SW 1271 (cell line): ENCODE results near the gene TNS1.
"Not testable (repeated sequence)": the region's sequence is repeated elsewhere in the genome, so short reads cannot be mapped to it uniquely, and the experiment has no call there.

Experiments used
- DNase-seq, 2 experiments: peaks; one replicate each; lab custom pipeline; 2025; lab: John Stamatoyannopoulos, UW

Gene TNS1

DNA sequence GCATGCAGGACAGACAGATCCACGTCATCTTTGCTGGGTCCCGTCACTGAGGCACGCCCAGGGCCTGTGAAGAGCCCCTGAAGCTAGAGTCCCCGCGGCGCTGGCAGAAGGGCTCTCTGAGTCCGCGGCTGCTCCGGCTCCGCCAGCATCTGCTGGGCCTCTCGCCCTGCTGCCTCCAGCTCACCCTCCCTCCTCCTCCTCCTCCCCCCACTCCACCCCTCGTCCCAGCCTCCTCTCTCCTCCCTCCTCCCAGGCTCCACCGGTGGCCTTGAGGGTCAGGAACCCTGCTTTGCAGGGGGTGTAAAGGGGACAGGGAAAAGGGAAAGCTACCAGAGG, at the start of gene TNS1:
Gene TNS1, minus strand, starts transcription at position 151 of the 336 bp plus-strand sequence. Its CDS starts 123 bp downstream, at position 28.
- DNase-seq: no peak

DNA sequence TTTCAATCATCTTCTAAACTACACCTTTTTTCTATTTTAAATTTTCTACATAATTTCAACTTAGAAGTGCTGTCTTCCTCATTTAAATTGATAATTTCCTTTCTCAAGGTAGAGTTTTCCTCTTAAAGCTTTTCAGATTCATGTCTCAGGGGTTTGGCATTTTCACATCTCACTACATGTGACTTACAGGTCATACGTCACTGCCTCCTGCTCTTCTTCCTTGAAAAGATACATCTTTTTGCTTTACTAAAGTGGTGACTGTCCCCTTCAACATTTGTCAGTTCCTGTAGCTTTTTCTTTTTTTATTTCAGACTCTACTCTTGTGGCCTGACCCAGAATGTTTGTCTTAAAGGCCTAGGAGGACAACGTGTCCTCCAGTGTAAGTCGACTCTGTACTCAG, 49.1 kb upstream of the TNS1 start:
- DNase-seq: no peak

DNA sequence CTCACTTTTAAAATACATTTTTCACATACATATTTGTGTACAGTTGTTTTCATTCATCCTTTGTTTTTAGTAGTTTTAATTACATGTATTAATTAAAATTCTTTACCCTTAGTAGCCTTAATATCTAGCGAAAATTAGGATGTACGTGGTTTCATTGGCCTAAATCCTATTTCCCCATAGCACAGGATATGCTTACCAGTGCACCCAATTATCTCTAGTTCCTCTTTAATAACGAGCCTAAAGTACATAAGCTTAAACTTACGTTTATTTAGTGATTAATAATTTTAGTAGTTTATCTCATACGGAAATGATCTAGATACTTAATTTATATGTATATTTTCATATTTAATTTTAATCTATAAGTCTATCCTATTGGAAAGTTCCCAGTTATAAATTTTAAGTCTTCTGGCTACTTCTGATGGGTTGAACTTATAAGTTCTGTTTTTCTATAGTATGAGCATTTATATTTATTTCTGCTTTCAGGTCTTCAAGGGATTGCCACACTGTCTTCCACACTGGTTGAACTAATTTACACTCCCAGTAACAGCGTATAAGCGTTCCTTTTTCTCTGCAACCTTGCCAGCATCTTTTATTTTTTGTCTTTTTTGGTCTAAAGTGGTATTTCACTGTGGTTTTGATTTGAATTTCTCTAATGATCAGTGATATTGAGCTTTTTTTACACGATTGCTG, 44.9 kb upstream of the TNS1 start:
- no peak for DNase-seq

DNA sequence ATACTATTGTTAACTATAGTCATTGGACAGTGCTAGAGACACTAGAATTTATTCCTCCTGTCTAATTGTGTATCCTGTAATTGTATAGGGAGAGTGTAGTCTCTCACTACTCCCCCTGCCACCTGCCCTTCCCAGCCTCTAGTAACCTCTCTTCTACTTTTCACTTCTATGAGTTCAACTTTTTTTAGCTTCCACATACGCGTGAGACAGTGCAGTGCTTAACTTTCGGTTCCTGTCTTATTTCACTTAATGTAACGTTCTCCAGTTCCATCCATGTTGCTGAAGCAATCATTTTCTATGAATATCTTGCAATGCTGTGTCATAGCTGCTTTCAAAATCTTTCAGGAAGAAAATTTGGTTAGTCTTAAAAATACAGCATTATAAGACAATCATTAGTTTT, 43.4 kb upstream of the TNS1 start:
- DNase-seq: no peak

DNA sequence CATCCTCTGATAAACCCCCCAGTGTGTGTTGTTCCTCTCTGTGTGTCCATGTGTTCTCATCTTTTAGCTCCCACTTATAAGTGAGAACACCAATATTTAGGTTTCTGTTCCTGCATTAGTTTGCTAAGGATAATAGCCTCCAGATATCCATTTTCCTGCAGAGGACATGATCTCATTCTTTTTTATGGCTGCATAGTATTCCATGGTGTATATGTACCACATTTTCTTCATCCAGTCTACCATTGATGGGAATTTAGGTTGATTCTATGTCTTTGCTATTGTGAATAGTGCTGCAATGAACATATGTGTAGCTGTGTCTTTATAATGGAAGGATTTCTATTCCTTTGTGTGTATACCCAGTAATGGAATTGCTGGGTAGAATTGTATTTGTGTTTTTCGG, 41.8 kb upstream of the TNS1 start:
- not testable (repeated sequence) for DNase-seq

DNA sequence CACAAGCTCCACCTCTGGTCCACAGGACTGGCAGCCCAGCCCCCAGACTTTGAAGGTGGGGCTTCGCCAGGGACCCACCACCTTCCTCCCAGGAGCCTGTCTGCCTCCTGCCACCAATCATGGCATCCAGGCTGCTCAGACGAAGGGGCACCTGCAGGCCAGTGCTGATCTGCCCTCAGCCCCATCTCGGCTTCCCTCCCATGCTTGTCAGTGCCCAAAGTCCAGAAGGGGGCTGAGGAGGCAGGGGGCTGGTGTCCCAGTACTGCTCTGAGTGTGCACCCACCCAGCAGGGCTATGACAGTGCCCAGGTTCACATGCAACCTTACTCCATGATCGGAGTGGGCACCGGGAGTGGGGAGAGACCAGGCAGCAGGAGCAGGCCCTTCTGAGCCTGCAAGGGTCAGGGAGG, 40.9 kb upstream of the TNS1 start:
- no peak for DNase-seq

DNA sequence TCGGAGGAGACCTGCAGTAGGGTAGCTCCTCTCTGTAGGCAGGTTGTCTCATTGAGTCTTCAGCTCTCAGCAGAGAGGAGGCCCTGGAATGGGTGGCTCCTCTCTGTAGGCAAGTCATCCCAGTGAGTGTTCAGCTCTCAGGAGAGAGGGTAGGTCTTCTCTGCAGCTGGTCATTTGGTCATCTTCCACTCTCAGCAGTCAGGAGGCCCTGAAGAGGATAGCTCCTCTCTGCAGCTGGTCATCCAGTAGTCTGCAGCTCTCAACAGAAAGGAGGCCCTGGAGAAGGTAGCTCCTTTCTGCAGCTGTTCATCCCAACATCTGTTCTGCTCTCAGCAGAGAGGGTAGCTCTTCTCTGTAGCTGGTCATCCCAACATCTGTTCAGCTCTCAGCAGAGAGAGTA, 40.3 kb upstream of the TNS1 start:
- DNase-seq: no peak

DNA sequence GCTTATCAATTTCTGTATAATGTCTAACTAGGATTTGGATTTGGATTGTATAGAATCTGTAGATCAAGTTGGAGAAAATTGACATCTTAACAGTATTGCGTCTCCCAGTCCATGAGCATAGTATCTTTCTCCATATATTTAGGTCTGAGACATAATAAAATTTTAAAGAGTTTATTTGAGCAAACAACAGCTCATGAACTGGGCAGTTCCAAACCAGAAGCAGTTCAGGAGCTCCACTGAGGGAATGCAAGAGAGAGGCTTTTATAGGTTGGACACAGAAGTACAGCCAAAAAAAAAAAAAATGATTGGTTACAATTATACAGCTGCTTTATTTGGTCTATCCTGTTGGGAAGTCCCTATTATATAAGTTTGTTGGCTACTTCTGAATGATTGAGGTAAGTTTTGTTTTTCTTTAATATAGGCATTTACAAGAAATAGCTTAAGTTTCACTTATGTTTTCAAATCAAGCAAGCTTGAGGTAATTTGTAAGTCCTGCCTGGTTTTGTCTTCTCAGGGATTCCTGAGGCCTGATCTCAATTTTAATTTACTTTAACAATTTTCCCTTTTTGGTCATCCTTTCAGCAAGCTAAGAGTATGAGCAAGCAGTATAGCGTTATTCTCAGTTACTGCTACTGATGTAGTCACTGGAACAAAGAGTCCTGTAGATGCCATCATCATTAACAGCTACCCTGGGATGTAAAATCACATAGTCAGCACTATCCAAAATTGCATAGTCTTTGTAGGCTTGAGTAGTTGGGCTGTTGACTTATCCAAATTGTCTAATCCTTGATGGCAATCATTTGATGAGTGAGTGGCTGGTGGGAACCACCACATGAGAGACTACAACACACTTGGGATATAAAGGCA, 38.7 kb upstream of the TNS1 start:
- DNase-seq: no peak

DNA sequence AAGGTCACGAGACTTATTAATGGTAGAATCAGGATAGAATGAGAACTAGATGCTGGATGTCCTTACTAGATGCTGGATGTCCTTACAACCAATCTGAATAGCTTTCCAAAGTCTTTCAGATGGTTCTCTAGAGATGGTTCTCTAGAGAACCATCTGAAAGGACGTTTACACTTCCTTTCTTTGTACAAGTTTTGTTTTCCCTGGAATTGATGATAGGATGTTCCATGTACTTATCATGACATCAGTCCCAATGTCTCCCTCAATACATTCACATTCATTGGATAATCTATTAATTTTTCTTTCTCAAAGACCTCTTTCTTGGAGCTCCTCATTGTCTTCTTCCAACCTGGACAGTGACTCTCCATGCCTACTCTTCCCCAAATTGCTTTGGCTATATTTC, 38.1 kb upstream of the TNS1 start:
- no peak for DNase-seq

DNA sequence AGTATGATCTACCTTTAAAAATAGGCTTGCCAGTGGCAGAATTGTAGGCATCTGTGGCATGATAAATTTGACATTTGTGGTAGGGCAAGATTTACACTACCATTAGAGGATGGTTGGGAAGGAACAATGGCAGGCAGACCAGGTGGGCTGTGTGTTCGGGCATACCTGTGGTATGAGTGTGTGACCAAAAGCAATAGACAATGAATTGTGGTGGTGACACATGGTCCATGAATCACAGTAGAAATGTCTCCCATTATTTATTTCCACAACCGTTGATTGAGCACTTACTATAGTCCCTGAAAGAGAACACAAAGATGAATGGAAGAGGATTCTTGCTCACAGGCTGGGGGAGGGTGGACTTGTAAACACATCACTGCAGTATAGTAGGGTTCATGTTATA, 36.4 kb upstream of the TNS1 start:
- DNase-seq: no peak

DNA sequence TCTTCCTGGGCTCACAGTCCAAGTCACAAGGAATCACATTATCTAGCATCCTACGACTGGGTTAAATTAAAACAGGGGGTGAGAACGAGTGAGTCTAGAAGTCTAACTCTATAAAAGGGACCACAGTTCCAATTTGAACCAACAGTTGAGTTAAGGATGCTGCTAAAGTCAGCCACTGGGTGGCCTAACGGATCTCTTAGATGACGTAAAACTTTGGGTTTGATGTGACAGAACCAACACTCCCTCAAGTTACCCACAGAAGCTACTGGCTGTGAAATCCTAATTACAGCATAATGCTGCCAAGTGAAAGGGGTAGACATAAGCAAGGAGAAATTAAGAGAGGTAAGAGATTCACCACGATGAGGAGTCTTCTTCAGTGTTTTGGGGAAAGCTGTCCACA, 33.6 kb upstream of the TNS1 start:
- DNase-seq: no peak

DNA sequence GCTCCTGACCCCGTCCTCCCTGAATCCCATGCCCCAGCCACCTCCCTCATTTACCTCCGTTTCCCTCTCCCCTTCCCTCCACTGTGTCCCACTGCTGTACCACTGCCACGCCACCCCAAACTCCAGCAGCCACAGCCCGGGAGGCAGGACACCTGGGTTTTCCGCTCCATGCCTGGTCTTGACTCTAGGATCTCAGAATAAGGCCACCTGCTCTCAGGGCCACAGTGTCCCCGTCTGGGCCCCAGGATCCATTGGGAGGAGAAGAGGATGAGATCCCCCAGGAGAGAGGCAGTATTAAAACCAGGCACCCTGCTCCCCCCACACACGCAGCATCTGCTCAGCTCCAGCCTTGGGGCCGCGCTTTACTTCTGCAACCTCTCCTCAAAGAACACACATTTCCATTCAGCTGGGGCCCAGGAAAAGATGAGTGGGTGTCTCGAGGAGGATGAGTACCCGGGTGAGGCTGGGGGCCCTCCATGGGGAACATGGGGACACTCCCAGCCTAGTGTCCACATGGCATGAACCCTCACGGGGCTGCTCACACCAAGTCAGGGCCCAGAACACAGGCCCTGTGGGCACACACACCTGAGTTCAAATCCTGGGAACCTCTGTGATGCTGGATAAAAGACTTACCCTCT, 32.8 kb upstream of the TNS1 start:
- DNase-seq: no peak

DNA sequence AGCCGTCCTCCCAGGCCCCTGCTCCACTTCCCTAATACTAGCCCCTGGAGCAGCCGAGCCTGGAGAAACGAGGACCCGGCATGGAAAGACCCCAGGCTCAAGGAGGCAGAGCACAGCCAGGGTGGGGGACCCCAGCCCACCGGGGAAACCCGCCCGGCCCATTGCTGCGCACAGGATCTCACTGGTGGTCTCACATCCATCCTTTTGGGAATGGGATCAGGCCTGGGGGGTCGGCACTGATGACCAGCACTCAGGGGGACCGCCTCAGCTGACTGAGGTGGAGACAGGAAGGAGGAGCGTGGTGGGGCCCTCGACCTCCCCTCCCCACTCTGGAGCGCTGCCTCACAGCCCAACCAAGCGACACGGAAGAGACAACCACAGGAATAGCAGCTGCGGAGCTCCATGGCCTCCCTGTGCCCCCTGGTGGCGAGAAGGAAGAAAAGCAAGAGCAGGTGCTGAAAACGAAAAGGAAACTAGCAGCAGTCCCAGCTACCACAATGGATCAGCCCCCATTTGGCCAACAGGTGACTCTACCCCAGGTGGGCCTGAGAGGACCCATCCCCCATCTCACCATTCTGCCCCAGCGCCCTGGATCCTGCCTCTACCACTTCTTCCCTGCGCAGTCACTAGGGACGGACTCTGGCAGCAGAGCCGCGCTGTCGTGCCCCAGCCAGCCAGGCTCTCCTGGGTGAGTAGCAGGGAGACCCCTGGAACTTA, 31.9 kb upstream of the TNS1 start:
- DNase-seq: peak in 1 of 2 experiments; percentile 43

DNA sequence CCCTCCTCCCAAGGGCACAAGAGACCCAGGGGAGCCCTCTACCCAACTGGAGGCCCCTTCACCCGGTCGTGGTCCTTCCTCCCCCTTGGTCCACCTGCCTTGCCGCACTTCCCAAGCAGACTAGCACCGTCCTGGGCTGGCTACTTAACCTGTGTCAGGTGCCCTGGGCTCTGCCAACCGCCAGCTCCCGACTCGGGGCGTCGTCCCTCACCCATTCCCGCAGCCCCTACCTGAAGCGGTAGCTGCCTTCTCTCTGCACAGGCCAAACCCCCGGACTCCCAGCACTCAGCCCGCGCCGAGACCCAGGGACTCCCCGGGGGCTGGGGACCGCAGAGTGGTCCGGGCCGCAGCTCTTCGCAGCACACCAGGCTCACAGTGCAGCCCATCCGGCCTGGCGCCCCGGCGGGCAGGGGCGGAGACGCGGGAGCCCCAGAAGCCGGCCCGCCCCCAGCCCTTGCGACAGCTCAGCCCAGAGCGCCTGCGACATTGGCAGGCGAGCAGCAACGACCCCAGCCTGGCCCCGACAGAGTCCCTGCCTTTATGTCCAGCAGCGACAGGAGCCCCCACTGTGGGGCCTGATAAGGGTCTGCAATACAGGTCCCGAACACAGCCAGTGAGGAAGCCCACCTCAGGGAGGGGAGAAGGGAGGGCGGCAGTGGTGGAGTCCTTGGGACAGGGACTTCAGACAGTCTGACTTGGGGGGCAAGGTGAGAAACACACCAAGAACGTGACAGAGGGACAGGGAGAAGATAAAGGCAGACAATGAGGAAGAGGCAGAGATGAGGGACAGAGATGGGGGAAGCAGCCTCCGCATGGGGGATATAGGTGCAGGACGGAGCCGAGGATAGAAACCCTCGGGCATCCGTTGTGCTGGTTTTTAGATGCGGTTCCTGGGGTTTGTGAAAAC, 31.0 kb upstream of the TNS1 start:
- no peak for DNase-seq

DNA sequence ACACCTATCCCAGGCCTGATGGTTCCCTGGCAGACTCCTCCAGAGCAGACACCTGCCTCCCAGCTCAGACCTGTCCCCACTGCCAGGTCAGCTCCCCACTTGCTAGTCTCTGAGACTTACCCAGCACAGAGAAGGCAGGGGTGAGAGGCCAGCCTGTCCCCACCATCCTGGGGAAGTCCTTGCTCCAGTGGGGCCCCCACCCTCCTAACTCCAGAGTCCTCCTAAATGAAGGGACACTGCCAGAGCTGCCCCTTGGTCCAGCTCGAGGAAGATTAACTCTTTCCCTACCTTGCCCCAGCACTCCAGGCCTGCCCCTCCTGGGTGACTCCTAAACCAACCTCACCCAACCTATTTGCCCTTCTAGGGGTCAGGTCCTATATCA, 30.4 kb upstream of the TNS1 start:
- DNase-seq: no peak

DNA sequence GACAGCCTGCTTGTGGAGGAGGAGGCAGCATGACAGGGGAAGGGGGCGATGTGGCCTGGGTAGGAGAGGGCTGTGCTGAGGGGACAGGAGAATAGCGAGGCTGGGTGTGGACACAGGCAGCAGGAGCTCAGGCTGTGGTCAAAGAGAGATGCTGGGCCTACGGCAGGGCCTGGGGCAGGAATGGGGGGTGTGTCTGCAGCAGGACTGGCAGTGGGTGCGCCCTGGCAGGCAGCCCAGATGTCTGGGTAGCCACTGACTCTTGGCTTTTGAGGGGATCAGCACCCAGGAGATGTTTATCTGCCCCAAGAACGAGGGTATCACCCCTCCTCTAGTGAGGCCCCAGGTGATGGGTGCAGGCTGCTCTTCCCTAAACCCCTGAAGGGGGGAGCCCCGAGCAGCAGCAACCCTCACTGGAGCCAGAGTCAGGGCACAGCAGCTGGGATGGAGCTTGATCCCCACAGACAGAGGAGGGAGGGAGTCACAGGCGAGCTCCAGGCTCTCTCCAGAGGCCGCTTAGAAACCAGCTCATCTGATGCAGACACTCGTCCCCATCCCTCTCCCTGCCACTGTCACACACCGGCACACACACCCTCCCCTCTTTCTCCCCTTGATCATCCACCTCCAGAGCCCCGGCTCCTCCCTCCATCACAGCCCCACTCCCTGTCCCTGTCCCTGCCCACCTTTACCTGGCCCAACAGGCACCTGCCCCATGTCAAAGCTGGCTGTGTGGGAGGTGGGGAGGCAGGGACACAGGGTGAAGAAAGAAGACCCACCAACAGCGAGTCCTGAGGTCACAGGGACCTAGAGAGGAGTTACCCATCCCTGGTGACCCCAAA, 29.8 kb upstream of the TNS1 start:
- no peak for DNase-seq

DNA sequence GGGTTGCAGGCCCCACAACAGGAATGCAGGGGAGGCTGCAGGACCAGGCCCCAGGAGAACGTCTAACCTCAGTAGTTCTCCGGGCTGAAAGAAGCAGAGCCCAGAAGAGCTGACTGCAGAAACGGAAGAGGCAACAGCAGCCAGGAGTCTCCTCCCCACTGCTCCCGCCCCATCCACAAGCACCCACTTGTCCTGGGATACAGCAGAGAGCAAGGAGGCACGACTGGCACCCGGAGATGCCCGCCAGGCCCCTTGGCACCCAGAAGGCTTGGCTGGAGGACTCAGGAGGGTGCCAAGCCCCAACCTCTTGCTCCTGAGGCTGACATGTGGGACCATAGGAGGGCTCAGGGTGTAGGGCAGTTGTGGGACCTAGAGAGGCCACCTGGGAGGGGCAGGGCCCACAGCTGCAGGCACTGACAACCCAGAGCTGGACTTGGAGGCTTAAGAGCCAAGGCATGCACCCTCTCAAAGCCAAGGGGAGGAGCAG, 29.0 kb upstream of the TNS1 start:
- DNase-seq: no peak

DNA sequence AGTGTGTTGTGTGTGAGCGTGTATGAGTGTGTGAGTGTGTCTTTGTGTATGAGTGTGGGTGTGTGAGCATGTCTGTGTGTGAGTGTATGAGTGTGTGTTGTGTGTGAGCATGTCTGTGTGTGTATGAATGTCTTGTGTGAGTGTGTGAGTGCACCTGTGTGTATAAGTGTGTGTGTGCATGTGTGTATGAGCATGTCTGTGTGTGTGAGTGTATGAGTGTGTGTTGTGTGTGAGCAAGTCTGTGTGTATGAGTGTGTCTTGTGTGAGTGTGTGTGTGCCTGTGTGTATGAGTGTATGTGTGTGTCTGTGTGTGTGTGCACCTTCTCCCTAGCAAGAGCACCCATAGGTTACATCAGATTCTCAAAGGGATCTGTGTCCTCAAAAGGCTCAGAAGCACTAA, 28.5 kb upstream of the TNS1 start:
- DNase-seq: no peak

DNA sequence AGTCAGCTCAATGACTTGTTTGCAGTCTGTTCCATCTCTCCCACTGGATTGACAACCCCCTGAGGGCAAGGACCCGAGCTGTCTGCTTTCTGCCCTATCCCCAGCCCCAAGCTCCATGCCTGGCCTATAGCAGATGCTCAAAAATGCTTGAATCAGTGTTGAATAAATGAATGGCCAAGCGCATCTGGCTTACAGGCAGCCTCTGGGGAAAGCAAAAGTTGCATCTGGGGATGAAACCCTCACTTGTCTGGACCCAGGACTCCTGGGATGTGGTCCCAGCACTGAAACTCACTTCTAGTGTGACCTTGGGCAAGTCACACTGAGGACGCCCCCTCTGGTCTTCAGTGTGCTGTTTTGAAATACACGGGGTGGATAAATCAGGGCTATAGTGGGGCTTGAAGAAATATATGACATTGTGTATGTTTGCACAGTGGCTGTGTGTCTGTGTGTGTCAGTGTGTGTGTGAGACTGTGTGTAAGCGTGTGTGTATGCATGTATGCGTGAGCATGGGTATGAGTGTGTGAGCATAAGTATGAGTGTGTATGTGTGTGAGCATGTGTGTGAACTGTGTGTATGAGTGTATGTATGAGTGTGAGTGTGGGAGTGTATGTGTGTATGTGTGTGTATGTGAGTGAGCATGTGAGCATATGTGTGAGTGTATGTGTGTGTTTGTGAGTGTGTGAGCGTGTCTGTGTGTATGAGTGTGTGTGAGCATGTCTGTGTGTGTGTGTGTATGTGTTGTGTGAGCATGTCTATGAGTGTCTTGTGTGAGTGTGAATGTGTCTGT, 27.8 kb upstream of the TNS1 start:
- no peak for DNase-seq
